Measurements from ENCODE around the gene TOP2A. TPM values are rescaled to one million over a fixed set of nuclear protein-coding genes. Genes with fewer than 3 reads are reported as not detected.

Gene TOP2A
- total RNA-seq, 1 experiment from 2014 or later: 237 TPM

- ChIA-PET POLR2A (interaction anchor here (0.5 to 0.6 kb wide), 3 partner anchors 26 to 319 kb away, joined by 3 to 16 read pairs (median 7); partner anchors contain the start of gene TOP2A), CTCF (interaction anchor here (0.6 to 2.7 kb wide), 23 partner anchors 10 to 343 kb away, joined by 3 to 28 read pairs (median 5); partner anchors contain the start of genes NR1D1 and TOP2A)
- Histone ChIP-seq H3K27me3 (replicated peaks; ENCODE audit: control insufficient read depth, insufficient read depth, low read length) (no peaks in the 10 kb centered on the region), H3K36me3 (ENCODE audit: control insufficient read depth, insufficient read depth, low read length) (no peaks in the 10 kb centered on the region), H3K9me3 (no peaks in the 10 kb centered on the region), H3K4me3 (ENCODE audit: low read depth, low read length) (peak within 1 kb of the TSS; percentile 61), H3K4me1 (peaks cover 11% of the 10 kb centered on the region)
- intact Hi-C loops (cut with micrococcal nuclease; ENCODE audit: unreplicated experiment): no loop called here
- H3K4me1 Mint-ChIP-seq (ENCODE audit: low read depth, unreplicated experiment): peaks cover 20% of the 10 kb centered on the region
- BruUV-seq (replicated peaks): no TSS peak
- H3K4me3 Mint-ChIP-seq (ENCODE audit: unreplicated experiment): peak within 1 kb of the TSS; percentile 26
- peak; percentile 40 to 78 for TF ChIP-seq CTCF (IDR thresholded peaks at IDR 0.05; ENCODE audit: insufficient read depth in 1 of 2, low read depth in 1 of 2, low read length in 1 of 2, severe bottlenecking in 1 of 2, unreplicated experiment in 1 of 2)
- peak; percentile 81 to 89 for DNase-seq
- H3K27me3 Mint-ChIP-seq (ENCODE audit: insufficient read depth, unreplicated experiment): no peaks in the 10 kb centered on the region
- H3K36me3 Mint-ChIP-seq (ENCODE audit: insufficient read depth, unreplicated experiment): no peaks in the 10 kb centered on the region
- H3K9me3 Mint-ChIP-seq (ENCODE audit: unreplicated experiment): no peaks in the 10 kb centered on the region
- no peak within 1 kb of the TSS for H3K27ac Mint-ChIP-seq (ENCODE audit: unreplicated experiment)
Measured at GRCh38 chr17:40443196-40443987, 25.7 kb upstream of the TOP2A start, which contains the start of gene IGFBP4. Gene IGFBP4 (plus strand): TSS chr17:40443450. CDS start chr17:40443736, 286 bp downstream.

- TF ChIP-seq CTCF (IDR thresholded peaks at IDR 0.05; ENCODE audit: insufficient read depth in 1 of 2, low read depth in 1 of 2, low read length in 1 of 2, severe bottlenecking in 1 of 2, unreplicated experiment in 1 of 2): no peak
- Histone ChIP-seq H3K4me1 (peaks cover 7% of the 10 kb centered on the region), H3K9me3 (no peaks in the 10 kb centered on the region), H3K36me3 (ENCODE audit: control insufficient read depth, insufficient read depth, low read length) (no peaks in the 10 kb centered on the region), H3K4me3 (ENCODE audit: low read depth, low read length) (peak overlapping the region; percentile 61), H3K27me3 (replicated peaks; ENCODE audit: control insufficient read depth, insufficient read depth, low read length) (no peaks in the 10 kb centered on the region)
- no peak for DNase-seq
- Mint-ChIP-seq H3K4me3 (ENCODE audit: unreplicated experiment) (peak overlapping the region; percentile 26), H3K36me3 (ENCODE audit: insufficient read depth, unreplicated experiment) (no peaks in the 10 kb centered on the region), H3K4me1 (ENCODE audit: low read depth, unreplicated experiment) (peaks cover 17% of the 10 kb centered on the region), H3K27ac (ENCODE audit: unreplicated experiment) (no peak overlapping the region), H3K9me3 (ENCODE audit: unreplicated experiment) (no peaks in the 10 kb centered on the region), H3K27me3 (ENCODE audit: insufficient read depth, unreplicated experiment) (no peaks in the 10 kb centered on the region)
- POLR2A ChIA-PET: interaction anchor here (0.5 kb wide), 1 partner anchor 318 kb away, joined by 7 read pairs; no protein-coding TSS in a partner anchor
- BruUV-seq (replicated peaks): no TSS peak
- intact Hi-C loops (cut with micrococcal nuclease; ENCODE audit: unreplicated experiment): no loop called here
- CTCF ChIA-PET: interaction anchor here (0.6 to 2.7 kb wide), 8 partner anchors 13 to 118 kb away, joined by 3 to 28 read pairs (median 6); partner anchors contain the start of gene TOP2A
Measured at GRCh38 chr17:40442392-40443195, 24.9 kb upstream of the TOP2A start.

- POLR2A ChIA-PET: no interaction called here
- intact Hi-C loops (cut with micrococcal nuclease; ENCODE audit: unreplicated experiment): no loop called here
- Mint-ChIP-seq H3K27me3 (ENCODE audit: insufficient read depth, unreplicated experiment) (no peaks in the 10 kb centered on the region), H3K9me3 (ENCODE audit: unreplicated experiment) (no peaks in the 10 kb centered on the region), H3K27ac (ENCODE audit: unreplicated experiment) (no peak overlapping the region), H3K4me3 (ENCODE audit: unreplicated experiment) (no peak overlapping the region), H3K4me1 (ENCODE audit: low read depth, unreplicated experiment) (peaks cover 11% of the 10 kb centered on the region), H3K36me3 (ENCODE audit: insufficient read depth, unreplicated experiment) (no peaks in the 10 kb centered on the region)
- Histone ChIP-seq H3K4me1 (peaks cover 7% of the 10 kb centered on the region; the same call in 1 of the 2 replicates), H3K4me3 (ENCODE audit: low read depth, low read length) (no peak overlapping the region), H3K27me3 (replicated peaks; ENCODE audit: control insufficient read depth, insufficient read depth, low read length) (no peaks in the 10 kb centered on the region), H3K36me3 (ENCODE audit: control insufficient read depth, insufficient read depth, low read length) (no peaks in the 10 kb centered on the region), H3K9me3 (no peaks in the 10 kb centered on the region)
- CTCF ChIA-PET: interaction anchor here (0.6 to 3.6 kb wide), 3 partner anchors 36 to 93 kb away, joined by 6 to 24 read pairs (median 6); no protein-coding TSS in a partner anchor
- no peak for TF ChIP-seq CTCF (IDR thresholded peaks at IDR 0.05; ENCODE audit: insufficient read depth in 1 of 2, low read depth in 1 of 2, low read length in 1 of 2, severe bottlenecking in 1 of 2, unreplicated experiment in 1 of 2)
- no TSS peak for BruUV-seq (replicated peaks)
- DNase-seq: no peak
Measured at GRCh38 chr17:40440166-40440565, 22.5 kb upstream of the TOP2A start.
